Esophagus squamous epithelium (tissue), 4 donors: Measurements from ENCODE around the gene DOP1A.

Experiments
- CTCF ChIP-seq, 6 experiments: fragments of 450-650 bp in 4 of 6; fragments of 200-600 bp in 2 of 6; sonication (generic) in 2 of 6; IDR thresholded peaks; one replicate each; pipeline ENCODE4 v1.5.1; 2016 to 2019; ENCODE audit warnings: antibody characterized with exemption in 6 of 6, mild to moderate bottlenecking in 4 of 6, moderate library complexity in 4 of 6
- POLR2A ChIP-seq, 4 donors: fragments of 450-650 bp; IDR thresholded peaks; one replicate each; pipeline ENCODE4 v1.6.1; 2017; ENCODE audit warnings: antibody characterized with exemption in 4 of 4, mild to moderate bottlenecking in 4 of 4, moderate library complexity in 3 of 4

- TF ChIP-seq POLR2A (IDR thresholded peaks at IDR 0.05) = no peak
- TF ChIP-seq CTCF (IDR thresholded peaks at IDR 0.05) = no peak
Observed at GRCh38 chr6:83071023-83071422, 3.6 kb downstream of the DOP1A start.
